ENCODE data around the gene TFAP2E.

- TF ChIP-seq CTCF (IDR thresholded peaks at IDR 0.05) = no peak
- TF ChIP-seq EP300 (IDR thresholded peaks at IDR 0.05) = no peak
- no peak for TF ChIP-seq POLR2A (IDR thresholded peaks at IDR 0.05)
Measured at GRCh38 chr1:35553851-35554250, 19.3 kb upstream of the TFAP2E start.

Data from ovary (tissue), 3 donors.